ENCODE results near the gene ANKFN1.

DNA sequence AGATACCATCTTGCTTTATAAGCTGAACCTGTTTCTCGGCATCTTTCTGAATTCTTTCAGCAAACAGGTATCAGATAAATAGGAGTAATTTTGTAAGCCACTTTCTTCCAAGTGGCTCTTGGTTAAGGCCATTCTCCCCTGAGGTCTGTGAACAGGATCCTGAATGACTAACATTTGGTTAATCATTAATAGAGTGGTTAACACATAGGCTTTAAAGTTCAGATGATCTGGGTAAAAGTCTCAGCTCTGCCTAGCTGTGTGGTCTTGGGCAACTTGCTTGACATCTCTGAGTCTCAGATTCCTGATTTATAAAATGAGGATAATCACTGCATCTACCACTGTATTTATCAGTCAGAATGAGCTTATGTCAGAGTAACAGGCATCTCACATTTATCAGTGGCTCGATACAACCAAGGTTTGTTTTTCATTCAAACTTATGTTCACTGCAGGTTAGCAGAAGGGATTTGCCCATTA lies 44.4 kb upstream of the ANKFN1 start:
- TF ChIP-seq, protein P1, sequence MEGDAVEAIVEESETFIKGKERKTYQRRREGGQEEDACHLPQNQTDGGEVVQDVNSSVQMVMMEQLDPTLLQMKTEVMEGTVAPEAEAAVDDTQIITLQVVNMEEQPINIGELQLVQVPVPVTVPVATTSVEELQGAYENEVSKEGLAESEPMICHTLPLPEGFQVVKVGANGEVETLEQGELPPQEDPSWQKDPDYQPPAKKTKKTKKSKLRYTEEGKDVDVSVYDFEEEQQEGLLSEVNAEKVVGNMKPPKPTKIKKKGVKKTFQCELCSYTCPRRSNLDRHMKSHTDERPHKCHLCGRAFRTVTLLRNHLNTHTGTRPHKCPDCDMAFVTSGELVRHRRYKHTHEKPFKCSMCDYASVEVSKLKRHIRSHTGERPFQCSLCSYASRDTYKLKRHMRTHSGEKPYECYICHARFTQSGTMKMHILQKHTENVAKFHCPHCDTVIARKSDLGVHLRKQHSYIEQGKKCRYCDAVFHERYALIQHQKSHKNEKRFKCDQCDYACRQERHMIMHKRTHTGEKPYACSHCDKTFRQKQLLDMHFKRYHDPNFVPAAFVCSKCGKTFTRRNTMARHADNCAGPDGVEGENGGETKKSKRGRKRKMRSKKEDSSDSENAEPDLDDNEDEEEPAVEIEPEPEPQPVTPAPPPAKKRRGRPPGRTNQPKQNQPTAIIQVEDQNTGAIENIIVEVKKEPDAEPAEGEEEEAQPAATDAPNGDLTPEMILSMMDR (conservative IDR thresholded peaks at IDR 0.05; ENCODE audit: low read length), result no peak
- TF ChIP-seq EZH2phosphoT487 (IDR thresholded peaks at IDR 0.05; ENCODE audit: borderline replicate concordance), result no peak

All from Loucy (cell line).